ENCODE measurements around the gene TP53RK. TPM values are rescaled to one million over a fixed set of nuclear protein-coding genes. Genes with fewer than 3 reads are reported as not detected.

TP53RK gene
- total and polyA plus RNA-seq, 2 experiments from 2014 or later = 24.2 to 26.0 TPM

DNA sequence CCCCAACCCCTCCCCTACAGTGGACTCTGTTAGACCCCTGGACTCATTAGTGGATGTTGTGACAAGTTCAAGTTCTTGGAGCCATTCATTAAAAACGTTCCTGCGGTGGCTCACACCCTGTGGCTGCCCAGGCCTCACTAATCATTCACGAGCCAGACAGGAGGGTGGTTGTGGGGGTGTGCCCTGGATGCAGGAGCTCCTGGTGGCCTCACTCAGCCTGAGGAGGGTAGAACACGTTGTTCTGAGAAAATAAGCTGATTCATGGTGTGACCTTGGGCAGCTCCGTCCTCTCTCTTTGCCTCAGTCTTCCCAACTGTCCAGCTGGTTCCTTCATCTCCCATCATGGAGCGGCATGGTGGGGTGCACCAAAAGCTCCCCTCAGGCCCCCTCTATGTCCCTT is 54.7 kb downstream of the TP53RK start (continued):
- TF ChIP-seq, protein P1, sequence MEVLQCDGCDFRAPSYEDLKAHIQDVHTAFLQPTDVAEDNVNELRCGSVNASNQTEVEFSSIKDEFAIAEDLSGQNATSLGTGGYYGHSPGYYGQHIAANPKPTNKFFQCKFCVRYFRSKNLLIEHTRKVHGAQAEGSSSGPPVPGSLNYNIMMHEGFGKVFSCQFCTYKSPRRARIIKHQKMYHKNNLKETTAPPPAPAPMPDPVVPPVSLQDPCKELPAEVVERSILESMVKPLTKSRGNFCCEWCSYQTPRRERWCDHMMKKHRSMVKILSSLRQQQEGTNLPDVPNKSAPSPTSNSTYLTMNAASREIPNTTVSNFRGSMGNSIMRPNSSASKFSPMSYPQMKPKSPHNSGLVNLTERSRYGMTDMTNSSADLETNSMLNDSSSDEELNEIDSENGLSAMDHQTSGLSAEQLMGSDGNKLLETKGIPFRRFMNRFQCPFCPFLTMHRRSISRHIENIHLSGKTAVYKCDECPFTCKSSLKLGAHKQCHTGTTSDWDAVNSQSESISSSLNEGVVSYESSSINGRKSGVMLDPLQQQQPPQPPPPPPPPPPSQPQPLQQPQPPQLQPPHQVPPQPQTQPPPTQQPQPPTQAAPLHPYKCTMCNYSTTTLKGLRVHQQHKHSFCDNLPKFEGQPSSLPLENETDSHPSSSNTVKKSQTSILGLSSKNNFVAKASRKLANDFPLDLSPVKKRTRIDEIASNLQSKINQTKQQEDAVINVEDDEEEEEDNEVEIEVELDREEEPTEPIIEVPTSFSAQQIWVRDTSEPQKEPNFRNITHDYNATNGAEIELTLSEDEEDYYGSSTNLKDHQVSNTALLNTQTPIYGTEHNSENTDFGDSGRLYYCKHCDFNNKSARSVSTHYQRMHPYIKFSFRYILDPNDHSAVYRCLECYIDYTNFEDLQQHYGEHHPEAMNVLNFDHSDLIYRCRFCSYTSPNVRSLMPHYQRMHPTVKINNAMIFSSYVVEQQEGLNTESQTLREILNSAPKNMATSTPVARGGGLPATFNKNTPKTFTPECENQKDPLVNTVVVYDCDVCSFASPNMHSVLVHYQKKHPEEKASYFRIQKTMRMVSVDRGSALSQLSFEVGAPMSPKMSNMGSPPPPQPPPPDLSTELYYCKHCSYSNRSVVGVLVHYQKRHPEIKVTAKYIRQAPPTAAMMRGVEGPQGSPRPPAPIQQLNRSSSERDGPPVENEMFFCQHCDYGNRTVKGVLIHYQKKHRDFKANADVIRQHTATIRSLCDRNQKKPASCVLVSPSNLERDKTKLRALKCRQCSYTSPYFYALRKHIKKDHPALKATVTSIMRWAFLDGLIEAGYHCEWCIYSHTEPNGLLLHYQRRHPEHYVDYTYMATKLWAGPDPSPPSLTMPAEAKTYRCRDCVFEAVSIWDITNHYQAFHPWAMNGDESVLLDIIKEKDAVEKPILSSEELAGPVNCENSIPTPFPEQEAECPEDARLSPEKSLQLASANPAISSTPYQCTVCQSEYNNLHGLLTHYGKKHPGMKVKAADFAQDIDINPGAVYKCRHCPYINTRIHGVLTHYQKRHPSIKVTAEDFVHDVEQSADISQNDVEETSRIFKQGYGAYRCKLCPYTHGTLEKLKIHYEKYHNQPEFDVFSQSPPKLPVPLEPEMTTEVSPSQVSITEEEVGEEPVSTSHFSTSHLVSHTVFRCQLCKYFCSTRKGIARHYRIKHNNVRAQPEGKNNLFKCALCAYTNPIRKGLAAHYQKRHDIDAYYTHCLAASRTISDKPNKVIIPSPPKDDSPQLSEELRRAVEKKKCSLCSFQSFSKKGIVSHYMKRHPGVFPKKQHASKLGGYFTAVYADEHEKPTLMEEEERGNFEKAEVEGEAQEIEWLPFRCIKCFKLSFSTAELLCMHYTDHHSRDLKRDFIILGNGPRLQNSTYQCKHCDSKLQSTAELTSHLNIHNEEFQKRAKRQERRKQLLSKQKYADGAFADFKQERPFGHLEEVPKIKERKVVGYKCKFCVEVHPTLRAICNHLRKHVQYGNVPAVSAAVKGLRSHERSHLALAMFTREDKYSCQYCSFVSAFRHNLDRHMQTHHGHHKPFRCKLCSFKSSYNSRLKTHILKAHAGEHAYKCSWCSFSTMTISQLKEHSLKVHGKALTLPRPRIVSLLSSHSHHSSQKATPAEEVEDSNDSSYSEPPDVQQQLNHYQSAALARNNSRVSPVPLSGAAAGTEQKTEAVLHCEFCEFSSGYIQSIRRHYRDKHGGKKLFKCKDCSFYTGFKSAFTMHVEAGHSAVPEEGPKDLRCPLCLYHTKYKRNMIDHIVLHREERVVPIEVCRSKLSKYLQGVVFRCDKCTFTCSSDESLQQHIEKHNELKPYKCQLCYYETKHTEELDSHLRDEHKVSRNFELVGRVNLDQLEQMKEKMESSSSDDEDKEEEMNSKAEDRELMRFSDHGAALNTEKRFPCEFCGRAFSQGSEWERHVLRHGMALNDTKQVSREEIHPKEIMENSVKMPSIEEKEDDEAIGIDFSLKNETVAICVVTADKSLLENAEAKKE (CRISPR knock-in tag; IDR thresholded peaks at IDR 0.05) = no peak
- TF ChIP-seq ZNF114 (CRISPR knock-in tag; IDR thresholded peaks at IDR 0.05) = no peak

Other genes starting within 250 kb of the TP53RK start
- gene ZNF334, start 175.9 kb downstream of the TP53RK start, total RNA-seq (2014; rRNA removed; shearing (Covaris generic)) = 15.2 and 19.1 TPM in 2 replicates
- gene ZNF334, start 175.9 kb downstream of the TP53RK start, polyA plus RNA-seq (2016; fragmentation: Nextera tagmentation; extraction: Ambion mirVana) = 7.9 and 12.4 TPM in 2 replicates
- 0.45 TPM in 1 of 2 replicates, not detected in the other for gene OCSTAMP, start 138.8 kb downstream of the TP53RK start, total RNA-seq (2014; rRNA removed; shearing (Covaris generic))
- 0.32 TPM in 1 of 2 replicates, not detected in the other for gene OCSTAMP, start 138.8 kb downstream of the TP53RK start, polyA plus RNA-seq (2016; fragmentation: Nextera tagmentation; extraction: Ambion mirVana)
- 8.6 and 9.3 TPM in 2 replicates for gene SLC13A3, start 38.0 kb downstream of the TP53RK start, total RNA-seq (2014; rRNA removed; shearing (Covaris generic))
- gene SLC13A3, start 38.0 kb downstream of the TP53RK start, polyA plus RNA-seq (2016; fragmentation: Nextera tagmentation; extraction: Ambion mirVana) = 7.2 and 9.1 TPM in 2 replicates
- gene SLC2A10, start 20.2 kb upstream of the TP53RK start, total RNA-seq (2014; rRNA removed; shearing (Covaris generic)) = 7.9 and 14.6 TPM in 2 replicates
- gene SLC2A10, start 20.2 kb upstream of the TP53RK start, polyA plus RNA-seq (2016; fragmentation: Nextera tagmentation; extraction: Ambion mirVana) = 4.3 and 4.9 TPM in 2 replicates
- 0.16 and 0.56 TPM in 2 replicates for gene EYA2, start 205.4 kb upstream of the TP53RK start, total RNA-seq (2014; rRNA removed; shearing (Covaris generic))
- gene EYA2, start 205.4 kb upstream of the TP53RK start, polyA plus RNA-seq (2016; fragmentation: Nextera tagmentation; extraction: Ambion mirVana) = 0.50 and 0.94 TPM in 2 replicates